Measurements from ENCODE around the gene ENTREP1.

Gene ENTREP1

GRCh38 chr9:69420611-69421270 lies 95.7 kb downstream of the ENTREP1 start:
- no peak overlapping the region for H3K4me2 ChIP-seq (ENCODE audit: low read depth, low read length, poor library complexity, severe bottlenecking)
- H4K20me1 ChIP-seq (ENCODE audit: low read depth, low read length), result no peaks in the 10 kb centered on the region
- H3K79me2 ChIP-seq (ENCODE audit: insufficient read depth, low read length), result no peaks in the 10 kb centered on the region
- H3K27ac ChIP-seq (ENCODE audit: low read depth, low read length), result no peak overlapping the region
- no peak overlapping the region for H3K4me3 ChIP-seq (ENCODE audit: insufficient read depth, low read length, poor library complexity, severe bottlenecking)
- no peaks in the 10 kb centered on the region for H3K9me2 ChIP-seq (replicated peaks; ENCODE audit: insufficient read depth, low read length)
- no peak overlapping the region for H2AFZ ChIP-seq (ENCODE audit: low read depth, low read length, severe bottlenecking)
- H3K36me3 ChIP-seq (ENCODE audit: low read length), result no peaks in the 10 kb centered on the region
- no peaks in the 10 kb centered on the region for H3K27me3 ChIP-seq (ENCODE audit: low read length)
- TF ChIP-seq CTCF (IDR thresholded peaks at IDR 0.05; ENCODE audit: insufficient read depth, low read length, poor library complexity, severe bottlenecking) (no peak), EZH2phosphoT487 (conservative IDR thresholded peaks at IDR 0.05; ENCODE audit: low read length) (no peak)
- H3K9me3 ChIP-seq (ENCODE audit: insufficient read depth, low read length), result no peaks in the 10 kb centered on the region
- no peaks in the 10 kb centered on the region for H3F3A ChIP-seq (ENCODE audit: insufficient read depth)
- no peak overlapping the region for H3K9ac ChIP-seq (ENCODE audit: low read length)

- Histone ChIP-seq H3K9me2 (replicated peaks; ENCODE audit: insufficient read depth, low read length) (no peaks in the 10 kb centered on the region), H2AFZ (ENCODE audit: low read depth, low read length, severe bottlenecking) (no peak overlapping the region), H3K36me3 (ENCODE audit: low read length) (no peaks in the 10 kb centered on the region), H3K9me3 (ENCODE audit: insufficient read depth, low read length) (no peaks in the 10 kb centered on the region), H3K27ac (ENCODE audit: low read depth, low read length) (no peak overlapping the region), H3K27me3 (ENCODE audit: low read length) (no peaks in the 10 kb centered on the region), H4K20me1 (ENCODE audit: low read depth, low read length) (no peaks in the 10 kb centered on the region), H3K9ac (ENCODE audit: low read length) (no peak overlapping the region), H3F3A (ENCODE audit: insufficient read depth) (no peaks in the 10 kb centered on the region), H3K4me3 (ENCODE audit: insufficient read depth, low read length, poor library complexity, severe bottlenecking) (no peak overlapping the region), H3K79me2 (ENCODE audit: insufficient read depth, low read length) (no peaks in the 10 kb centered on the region), H3K4me2 (ENCODE audit: low read depth, low read length, poor library complexity, severe bottlenecking) (no peak overlapping the region)
- TF ChIP-seq EZH2phosphoT487 (conservative IDR thresholded peaks at IDR 0.05; ENCODE audit: low read length), result no peak
- TF ChIP-seq CTCF (IDR thresholded peaks at IDR 0.05; ENCODE audit: insufficient read depth, low read length, poor library complexity, severe bottlenecking), result peak; percentile 66
These were observed 97.1 kb downstream of the ENTREP1 start for GRCh38 chr9:69421908-69422801.

GRCh38 chr9:69425136-69425801 lies 100.3 kb downstream of the ENTREP1 start:
- Histone ChIP-seq H3K79me2 (ENCODE audit: insufficient read depth, low read length) (no peaks in the 10 kb centered on the region), H3K36me3 (ENCODE audit: low read length) (no peaks in the 10 kb centered on the region), H3K27me3 (ENCODE audit: low read length) (no peaks in the 10 kb centered on the region), H3K9ac (ENCODE audit: low read length) (no peak overlapping the region), H4K20me1 (ENCODE audit: low read depth, low read length) (no peaks in the 10 kb centered on the region), H3K9me2 (replicated peaks; ENCODE audit: insufficient read depth, low read length) (no peaks in the 10 kb centered on the region), H2AFZ (ENCODE audit: low read depth, low read length, severe bottlenecking) (no peak overlapping the region), H3F3A (ENCODE audit: insufficient read depth) (no peaks in the 10 kb centered on the region), H3K27ac (ENCODE audit: low read depth, low read length) (no peak overlapping the region), H3K9me3 (ENCODE audit: insufficient read depth, low read length) (no peaks in the 10 kb centered on the region), H3K4me3 (ENCODE audit: insufficient read depth, low read length, poor library complexity, severe bottlenecking) (no peak overlapping the region), H3K4me2 (ENCODE audit: low read depth, low read length, poor library complexity, severe bottlenecking) (no peak overlapping the region)
- TF ChIP-seq EZH2phosphoT487 (conservative IDR thresholded peaks at IDR 0.05; ENCODE audit: low read length) (no peak), CTCF (IDR thresholded peaks at IDR 0.05; ENCODE audit: insufficient read depth, low read length, poor library complexity, severe bottlenecking) (no peak)
